Cardiac ventricle fibroblast (primary cell): Measurements from ENCODE around the gene FNIP2. TPM values are rescaled to one million over a fixed set of nuclear protein-coding genes. Genes with fewer than 3 reads are reported as not detected.

ENCODE experiments used
- total RNA-seq: library from RNA; depleted of rRNA; stranded (reverse); fragments of >200 nt; gene quantifications from 2 replicates; pipeline ENCODE4 v1.2.3, GENCODE V29; 2015

The FNIP2 gene
- total RNA-seq = 12.1 and 21.8 TPM in 2 replicates

GRCh38 chr4:158768555-158769174 is at the start of gene FNIP2:
TSS of gene FNIP2 (plus strand) at chr4:158769026. CDS start at chr4:158769213, 187 bp downstream.

GRCh38 chr4:158722917-158723793 is 45.7 kb upstream of the FNIP2 start, which contains the start of gene PPID:
TSS of gene PPID (minus strand) at chr4:158723396. CDS start at chr4:158723288, 108 bp downstream.

Other genes starting within 250 kb of the FNIP2 start
- gene RXFP1, start 247.1 kb upstream of the FNIP2 start, total RNA-seq = 0.24 and 0.37 TPM in 2 replicates
- gene C4orf46, start 97.1 kb upstream of the FNIP2 start, total RNA-seq = 4.6 and 10.6 TPM in 2 replicates
- 20.2 and 31.4 TPM in 2 replicates for gene ETFDH, start 96.7 kb upstream of the FNIP2 start, total RNA-seq
- 15.1 and 18.3 TPM in 2 replicates for gene PPID, start 45.6 kb upstream of the FNIP2 start, total RNA-seq